ENCODE measurements around the gene ZFPM1.

DNA sequence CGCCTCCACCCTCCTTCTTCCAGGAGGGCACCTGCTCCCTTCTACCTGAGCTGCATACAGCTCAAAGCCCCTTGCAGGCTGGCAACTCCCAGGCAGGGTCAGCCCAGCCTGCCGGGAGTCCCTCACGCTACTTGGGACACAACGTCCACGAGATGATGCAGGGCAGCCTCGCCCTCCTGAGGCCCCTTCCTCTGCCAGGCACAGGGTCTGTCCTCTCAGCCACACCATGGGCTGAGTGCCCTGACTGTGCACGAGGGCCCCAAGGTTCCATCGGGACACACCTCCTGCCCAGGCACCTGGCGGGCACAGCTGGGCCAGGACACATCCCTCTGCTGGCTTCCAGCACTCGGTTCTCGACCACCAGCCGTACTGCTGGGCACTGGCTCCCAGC is 86.2 kb downstream of the ZFPM1 start:
- TF ChIP-seq, protein P1, sequence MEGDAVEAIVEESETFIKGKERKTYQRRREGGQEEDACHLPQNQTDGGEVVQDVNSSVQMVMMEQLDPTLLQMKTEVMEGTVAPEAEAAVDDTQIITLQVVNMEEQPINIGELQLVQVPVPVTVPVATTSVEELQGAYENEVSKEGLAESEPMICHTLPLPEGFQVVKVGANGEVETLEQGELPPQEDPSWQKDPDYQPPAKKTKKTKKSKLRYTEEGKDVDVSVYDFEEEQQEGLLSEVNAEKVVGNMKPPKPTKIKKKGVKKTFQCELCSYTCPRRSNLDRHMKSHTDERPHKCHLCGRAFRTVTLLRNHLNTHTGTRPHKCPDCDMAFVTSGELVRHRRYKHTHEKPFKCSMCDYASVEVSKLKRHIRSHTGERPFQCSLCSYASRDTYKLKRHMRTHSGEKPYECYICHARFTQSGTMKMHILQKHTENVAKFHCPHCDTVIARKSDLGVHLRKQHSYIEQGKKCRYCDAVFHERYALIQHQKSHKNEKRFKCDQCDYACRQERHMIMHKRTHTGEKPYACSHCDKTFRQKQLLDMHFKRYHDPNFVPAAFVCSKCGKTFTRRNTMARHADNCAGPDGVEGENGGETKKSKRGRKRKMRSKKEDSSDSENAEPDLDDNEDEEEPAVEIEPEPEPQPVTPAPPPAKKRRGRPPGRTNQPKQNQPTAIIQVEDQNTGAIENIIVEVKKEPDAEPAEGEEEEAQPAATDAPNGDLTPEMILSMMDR (IDR thresholded peaks at IDR 0.05 in 4 of 5, conservative IDR thresholded peaks at IDR 0.05 in 1 of 5), result no peak
- no peak for TF ChIP-seq POLR2A (IDR thresholded peaks at IDR 0.05)
